ENCODE data around the gene EIF4G1. TPM values are rescaled to one million over a fixed set of nuclear protein-coding genes. Genes with fewer than 3 reads are reported as not detected.
"Not testable (repeated sequence)": the region's sequence is repeated elsewhere in the genome, so short reads cannot be mapped to it uniquely, and the experiment has no call there.

EIF4G1 gene, protein sequence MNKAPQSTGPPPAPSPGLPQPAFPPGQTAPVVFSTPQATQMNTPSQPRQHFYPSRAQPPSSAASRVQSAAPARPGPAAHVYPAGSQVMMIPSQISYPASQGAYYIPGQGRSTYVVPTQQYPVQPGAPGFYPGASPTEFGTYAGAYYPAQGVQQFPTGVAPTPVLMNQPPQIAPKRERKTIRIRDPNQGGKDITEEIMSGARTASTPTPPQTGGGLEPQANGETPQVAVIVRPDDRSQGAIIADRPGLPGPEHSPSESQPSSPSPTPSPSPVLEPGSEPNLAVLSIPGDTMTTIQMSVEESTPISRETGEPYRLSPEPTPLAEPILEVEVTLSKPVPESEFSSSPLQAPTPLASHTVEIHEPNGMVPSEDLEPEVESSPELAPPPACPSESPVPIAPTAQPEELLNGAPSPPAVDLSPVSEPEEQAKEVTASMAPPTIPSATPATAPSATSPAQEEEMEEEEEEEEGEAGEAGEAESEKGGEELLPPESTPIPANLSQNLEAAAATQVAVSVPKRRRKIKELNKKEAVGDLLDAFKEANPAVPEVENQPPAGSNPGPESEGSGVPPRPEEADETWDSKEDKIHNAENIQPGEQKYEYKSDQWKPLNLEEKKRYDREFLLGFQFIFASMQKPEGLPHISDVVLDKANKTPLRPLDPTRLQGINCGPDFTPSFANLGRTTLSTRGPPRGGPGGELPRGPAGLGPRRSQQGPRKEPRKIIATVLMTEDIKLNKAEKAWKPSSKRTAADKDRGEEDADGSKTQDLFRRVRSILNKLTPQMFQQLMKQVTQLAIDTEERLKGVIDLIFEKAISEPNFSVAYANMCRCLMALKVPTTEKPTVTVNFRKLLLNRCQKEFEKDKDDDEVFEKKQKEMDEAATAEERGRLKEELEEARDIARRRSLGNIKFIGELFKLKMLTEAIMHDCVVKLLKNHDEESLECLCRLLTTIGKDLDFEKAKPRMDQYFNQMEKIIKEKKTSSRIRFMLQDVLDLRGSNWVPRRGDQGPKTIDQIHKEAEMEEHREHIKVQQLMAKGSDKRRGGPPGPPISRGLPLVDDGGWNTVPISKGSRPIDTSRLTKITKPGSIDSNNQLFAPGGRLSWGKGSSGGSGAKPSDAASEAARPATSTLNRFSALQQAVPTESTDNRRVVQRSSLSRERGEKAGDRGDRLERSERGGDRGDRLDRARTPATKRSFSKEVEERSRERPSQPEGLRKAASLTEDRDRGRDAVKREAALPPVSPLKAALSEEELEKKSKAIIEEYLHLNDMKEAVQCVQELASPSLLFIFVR (N-terminal part only)
- polyA plus RNA-seq (ENCODE audit: insufficient read length in 3 of 3), result 100 to 1,000 TPM; 171 to 242 (median 221) TPM
- long read RNA-seq, donor 1, partial matches to known transcripts, result 30 of 37 reads
- long read RNA-seq, donor 1, other reads (novel, unspliced or antisense), result 0 of 37 reads
- long read RNA-seq, donor 2, full-length matches to known transcripts, result 7 of 41 reads
- long read RNA-seq, donor 2, partial matches to known transcripts, result 34 of 41 reads
- long read RNA-seq, donor 2, other reads (novel, unspliced or antisense), result 0 of 41 reads
- long read RNA-seq, donor 3, partial matches to known transcripts, result 66 of 73 reads
- long read RNA-seq, donor 3, other reads (novel, unspliced or antisense), result 0 of 73 reads
- long read RNA-seq, donor 4, full-length matches to known transcripts, result 1 of 30 reads
- long read RNA-seq, donor 4, partial matches to known transcripts, result 29 of 30 reads
- long read RNA-seq, donor 4, other reads (novel, unspliced or antisense), result 0 of 30 reads
- long read RNA-seq, donor 5, result 0 reads
- long read RNA-seq, donor 6, partial matches to known transcripts, result 61 of 68 reads
- long read RNA-seq, donor 6, other reads (novel, unspliced or antisense), result 0 of 68 reads
- long read RNA-seq, donor 7, transcript EIF4G1-232 (4 exons, 573 nt), result major isoform, 7 of 45 reads
- long read RNA-seq, donor 7, partial matches to known transcripts, result 35 of 45 reads
- long read RNA-seq, donor 7, other reads (novel, unspliced or antisense), result 0 of 45 reads
- long read RNA-seq, donor 8, full-length matches to known transcripts, result 7 of 55 reads
- long read RNA-seq, donor 8, partial matches to known transcripts, result 48 of 55 reads
- long read RNA-seq, donor 8, other reads (novel, unspliced or antisense), result 0 of 55 reads
- long read RNA-seq, donor 9, full-length matches to known transcripts, result 6 of 13 reads
- long read RNA-seq, donor 9, partial matches to known transcripts, result 7 of 13 reads
- long read RNA-seq, donor 9, other reads (novel, unspliced or antisense), result 0 of 13 reads
- long read RNA-seq, donor 10, transcript EIF4G1-232 (4 exons, 573 nt), result major isoform, 5 of 45 reads
- long read RNA-seq, donor 10, partial matches to known transcripts, result 35 of 45 reads
- long read RNA-seq, donor 10, other reads (novel, unspliced or antisense), result 0 of 45 reads
- long read RNA-seq, donor 11, partial matches to known transcripts, result 22 of 23 reads
- long read RNA-seq, donor 11, other reads (novel, unspliced or antisense), result 0 of 23 reads
- long read RNA-seq, donor 12, partial matches to known transcripts, result 0 of 2 reads
- long read RNA-seq, donor 12, other reads (novel, unspliced or antisense), result 0 of 2 reads
- long read RNA-seq, donor 13, result 0 reads
- long read RNA-seq, donor 14, full-length matches to known transcripts, result 5 of 13 reads
- long read RNA-seq, donor 14, partial matches to known transcripts, result 8 of 13 reads
- long read RNA-seq, donor 14, other reads (novel, unspliced or antisense), result 0 of 13 reads
- long read RNA-seq, donor 15, partial matches to known transcripts, result 13 of 16 reads
- long read RNA-seq, donor 15, other reads (novel, unspliced or antisense), result 0 of 16 reads
- long read RNA-seq, donor 16, full-length matches to known transcripts, result 21 of 310 reads
- long read RNA-seq, donor 16, partial matches to known transcripts, result 289 of 310 reads
- long read RNA-seq, donor 16, other reads (novel, unspliced or antisense), result 0 of 310 reads

DNA sequence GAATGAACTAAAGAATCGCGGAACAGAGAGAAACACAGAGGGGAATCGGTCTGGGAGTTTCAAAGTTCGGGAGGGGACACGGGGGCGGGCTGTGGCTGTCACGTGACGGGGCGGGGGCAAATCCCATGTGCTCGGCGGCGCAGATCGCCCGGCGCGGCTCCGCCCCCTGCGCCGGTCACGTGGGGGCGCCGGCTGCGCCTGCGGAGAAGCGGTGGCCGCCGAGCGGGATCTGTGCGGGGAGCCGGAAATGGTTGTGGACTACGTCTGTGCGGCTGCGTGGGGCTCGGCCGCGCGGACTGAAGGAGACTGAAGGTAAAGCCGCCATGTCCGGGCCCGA lies at the start of gene EIF4G1:
EIF4G1 (plus strand) TSS at position 244 of the 337 bp plus-strand sequence. CDS start 1,191 bp downstream, outside the sequence.
- DNase-seq (ENCODE audit: extremely low read depth in 1 of 11, low read depth in 9 of 11, low spot score in 4 of 11), result peak; percentile 79 to 94 (median 86)

DNA sequence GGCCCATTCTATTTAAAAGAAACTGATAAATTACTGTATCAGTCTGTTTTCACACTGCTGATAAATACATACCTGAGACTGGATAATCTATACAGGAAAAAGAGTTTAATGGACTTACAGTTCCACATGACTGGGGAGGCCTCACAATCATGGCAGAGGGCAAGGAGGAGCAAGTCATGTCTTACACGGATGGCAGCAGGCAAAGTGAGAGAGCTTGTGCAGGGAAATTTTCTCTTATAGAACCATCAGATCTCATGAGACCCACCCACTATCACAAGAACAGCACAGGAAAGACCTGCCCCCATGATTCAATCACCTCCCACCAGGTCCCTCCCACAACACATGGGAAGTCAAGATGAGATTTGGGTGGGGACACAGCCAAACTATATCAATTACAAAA lies 47.2 kb upstream of the EIF4G1 start:
- DNase-seq (ENCODE audit: extremely low read depth in 1 of 11, low read depth in 9 of 11, low spot score in 4 of 11), result not testable (repeated sequence)

DNA sequence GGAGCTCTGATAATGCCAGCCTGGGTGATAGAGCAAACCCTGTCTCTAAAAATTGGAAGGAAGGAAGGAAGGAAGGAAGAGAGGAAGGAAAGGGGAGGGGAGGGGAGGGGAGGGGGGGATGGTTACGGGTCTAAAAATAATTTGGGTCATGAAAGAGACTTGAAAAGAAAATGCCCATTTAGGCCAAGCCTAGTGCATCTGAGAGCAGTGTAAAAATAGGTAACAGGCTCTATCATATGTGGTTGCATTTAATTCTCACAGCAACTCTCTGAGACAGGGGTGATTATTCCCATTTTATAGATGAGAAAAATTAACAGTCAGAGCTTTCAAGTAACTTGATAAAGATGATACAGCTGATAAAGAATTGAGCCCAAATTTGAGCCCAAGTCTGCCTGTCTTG lies 42.1 kb upstream of the EIF4G1 start:
- no peak for DNase-seq (ENCODE audit: extremely low read depth in 1 of 11, low read depth in 9 of 11, low spot score in 4 of 11)

DNA sequence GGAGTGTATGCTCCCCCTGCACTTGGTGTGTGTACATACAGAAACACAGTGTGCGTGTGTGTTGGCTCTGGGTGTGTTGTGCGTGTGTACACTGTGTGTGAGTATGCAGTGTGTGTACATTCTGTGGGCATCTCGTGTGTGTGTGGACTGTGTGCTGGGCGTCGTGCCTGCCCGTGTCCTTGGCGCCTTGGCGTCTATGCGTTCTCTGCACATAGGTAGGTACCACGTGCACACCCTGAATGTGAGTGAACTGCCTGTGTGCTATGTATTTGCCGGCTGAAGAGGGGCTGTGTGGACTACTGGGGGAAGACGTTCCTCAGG lies 39.1 kb upstream of the EIF4G1 start:
- no peak for DNase-seq (ENCODE audit: extremely low read depth in 1 of 11, low read depth in 9 of 11, low spot score in 4 of 11)

DNA sequence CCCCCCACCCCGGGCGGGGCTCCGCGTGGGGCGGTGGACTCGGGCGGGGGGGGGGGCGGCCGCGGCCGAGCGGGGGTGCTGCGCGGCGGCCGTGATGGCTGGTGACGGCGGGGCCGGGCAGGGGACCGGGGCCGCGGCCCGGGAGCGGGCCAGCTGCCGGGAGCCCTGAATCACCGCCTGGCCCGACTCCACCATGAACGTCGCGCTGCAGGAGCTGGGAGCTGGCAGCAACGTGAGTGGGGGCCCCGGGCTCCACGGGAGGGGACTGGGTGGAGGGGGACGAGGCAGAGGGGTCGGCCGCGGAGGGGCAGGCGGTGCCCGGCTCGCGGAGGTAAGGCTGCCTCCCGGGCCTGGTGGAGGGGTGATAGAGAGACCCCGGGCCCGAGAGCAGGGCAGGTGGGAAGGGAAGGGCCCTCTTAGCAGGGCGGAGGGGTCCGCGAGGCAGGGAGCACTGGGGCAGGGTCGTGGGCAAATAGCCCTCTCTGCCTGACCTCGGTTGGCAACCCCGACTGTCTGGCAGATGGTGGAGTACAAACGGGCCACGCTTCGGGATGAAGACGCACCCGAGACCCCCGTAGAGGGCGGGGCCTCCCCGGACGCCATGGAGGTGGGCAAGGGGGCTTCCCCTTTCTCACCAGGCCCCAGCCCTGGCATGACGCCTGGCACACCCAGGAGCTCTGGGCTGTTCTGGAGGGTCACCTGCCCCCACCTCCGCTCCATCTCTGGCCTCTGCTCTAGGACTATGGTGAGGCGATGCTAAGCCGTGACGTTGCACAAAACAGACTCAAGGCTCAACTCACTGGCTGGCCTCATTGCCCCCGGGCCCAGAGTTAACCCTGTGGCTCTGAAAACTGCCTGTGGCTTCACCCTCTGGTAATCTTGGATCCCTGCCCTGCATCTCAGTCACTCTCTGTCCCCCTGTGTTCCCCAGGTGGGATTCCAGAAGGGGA lies 38.2 kb upstream of the EIF4G1 start, which contains the start of gene ECE2:
ECE2 (plus strand) TSS at position 62 of the 950 bp plus-strand sequence; CDS start at position 194, 132 bp downstream.
- no peak for DNase-seq (ENCODE audit: extremely low read depth in 1 of 11, low read depth in 9 of 11, low spot score in 4 of 11)

DNA sequence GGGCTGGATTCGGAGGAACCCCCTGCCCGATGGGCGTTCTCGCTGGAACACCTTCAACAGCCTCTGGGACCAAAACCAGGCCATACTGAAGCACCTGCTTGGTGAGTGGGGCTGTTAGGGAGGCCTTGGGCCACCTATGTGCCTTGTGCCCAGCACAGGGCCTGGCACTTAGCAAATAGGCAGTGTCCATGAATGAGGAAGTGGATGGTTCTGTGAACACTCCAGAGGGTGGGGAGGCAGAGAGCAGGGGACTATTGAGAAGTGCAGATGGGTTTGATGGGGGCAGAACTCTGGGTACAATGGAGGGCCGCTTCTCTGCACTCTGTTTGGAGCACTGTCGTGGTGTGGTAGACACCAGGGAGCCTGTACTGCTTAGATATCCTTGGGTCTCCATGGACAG lies 37.0 kb upstream of the EIF4G1 start:
- no peak for DNase-seq (ENCODE audit: extremely low read depth in 1 of 11, low read depth in 9 of 11, low spot score in 4 of 11)

DNA sequence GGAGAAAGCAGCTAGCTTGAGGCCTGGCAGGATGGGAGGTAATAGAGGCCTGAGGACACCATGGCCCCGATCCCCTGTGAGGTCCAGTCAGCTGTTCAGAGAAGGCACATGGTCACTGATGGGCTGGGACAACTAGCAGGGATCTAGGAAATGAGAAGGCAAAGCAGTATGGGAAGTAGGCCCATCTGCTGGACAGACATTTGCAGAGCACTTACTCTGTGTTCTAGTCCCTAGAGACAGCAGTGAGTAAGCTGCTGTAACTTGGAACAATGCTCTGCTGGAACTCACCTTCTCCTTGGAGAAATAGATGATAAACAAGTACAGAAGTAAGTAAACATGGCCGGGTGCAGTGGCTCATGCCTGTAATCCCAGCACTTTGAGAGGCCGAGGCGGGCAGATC lies 31.5 kb upstream of the EIF4G1 start:
- no peak for DNase-seq (ENCODE audit: extremely low read depth in 1 of 11, low read depth in 9 of 11, low spot score in 4 of 11)

DNA sequence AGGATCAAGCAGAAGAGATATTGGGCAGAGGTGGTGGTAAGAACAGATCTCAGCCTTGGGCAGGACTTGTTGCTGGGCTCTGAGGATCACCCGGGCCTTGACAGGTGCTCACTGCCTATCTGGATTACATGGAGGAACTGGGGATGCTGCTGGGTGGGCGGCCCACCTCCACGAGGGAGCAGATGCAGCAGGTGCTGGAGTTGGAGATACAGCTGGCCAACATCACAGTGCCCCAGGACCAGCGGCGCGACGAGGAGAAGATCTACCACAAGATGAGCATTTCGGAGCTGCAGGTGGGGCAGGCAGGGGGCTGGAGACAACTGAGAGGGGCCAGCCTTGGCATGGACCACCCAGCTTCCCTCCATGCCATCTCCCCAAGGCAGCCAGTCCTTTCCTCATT lies 30.7 kb upstream of the EIF4G1 start:
- DNase-seq (ENCODE audit: extremely low read depth in 1 of 11, low read depth in 9 of 11, low spot score in 4 of 11), result no peak

DNA sequence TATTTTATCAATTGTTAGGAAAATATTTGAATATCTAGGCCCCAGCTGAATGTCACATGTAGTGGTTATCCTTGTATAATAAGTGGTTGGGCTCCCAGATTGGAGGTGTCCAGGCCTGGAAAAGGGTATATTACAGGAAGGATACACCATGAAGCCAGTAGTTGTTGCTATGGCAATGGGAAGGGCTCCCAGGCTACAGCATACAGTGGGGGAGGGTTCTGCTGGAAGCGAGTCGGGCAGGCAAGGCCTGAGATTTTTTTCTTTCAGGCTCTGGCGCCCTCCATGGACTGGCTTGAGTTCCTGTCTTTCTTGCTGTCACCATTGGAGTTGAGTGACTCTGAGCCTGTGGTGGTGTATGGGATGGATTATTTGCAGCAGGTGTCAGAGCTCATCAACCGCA lies 29.7 kb upstream of the EIF4G1 start:
- DNase-seq (ENCODE audit: extremely low read depth in 1 of 11, low read depth in 9 of 11, low spot score in 4 of 11), result peak in 4 of 11 donors; percentile 52 to 60 (median 58)

DNA sequence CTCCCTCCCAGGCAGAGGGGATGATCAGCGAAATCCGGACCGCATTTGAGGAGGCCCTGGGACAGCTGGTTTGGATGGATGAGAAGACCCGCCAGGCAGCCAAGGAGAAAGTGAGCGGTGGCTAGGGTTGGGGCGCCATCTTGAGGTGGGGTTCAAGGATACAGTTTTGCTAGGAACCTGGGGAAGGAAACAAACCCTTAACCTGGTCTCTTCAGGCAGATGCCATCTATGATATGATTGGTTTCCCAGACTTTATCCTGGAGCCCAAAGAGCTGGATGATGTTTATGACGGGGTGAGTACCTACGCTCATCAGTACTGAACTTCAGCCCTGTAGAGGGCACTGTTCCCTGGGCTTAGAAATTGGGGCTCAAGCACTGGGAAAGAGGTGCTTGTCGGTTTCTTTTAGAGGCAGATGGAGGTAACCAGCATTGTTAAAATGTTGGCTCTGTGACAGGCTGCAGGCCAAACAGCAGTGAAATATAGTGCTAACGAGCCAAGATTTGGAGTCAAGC lies 24.9 kb upstream of the EIF4G1 start:
- DNase-seq (ENCODE audit: extremely low read depth in 1 of 11, low read depth in 9 of 11, low spot score in 4 of 11), result no peak

DNA sequence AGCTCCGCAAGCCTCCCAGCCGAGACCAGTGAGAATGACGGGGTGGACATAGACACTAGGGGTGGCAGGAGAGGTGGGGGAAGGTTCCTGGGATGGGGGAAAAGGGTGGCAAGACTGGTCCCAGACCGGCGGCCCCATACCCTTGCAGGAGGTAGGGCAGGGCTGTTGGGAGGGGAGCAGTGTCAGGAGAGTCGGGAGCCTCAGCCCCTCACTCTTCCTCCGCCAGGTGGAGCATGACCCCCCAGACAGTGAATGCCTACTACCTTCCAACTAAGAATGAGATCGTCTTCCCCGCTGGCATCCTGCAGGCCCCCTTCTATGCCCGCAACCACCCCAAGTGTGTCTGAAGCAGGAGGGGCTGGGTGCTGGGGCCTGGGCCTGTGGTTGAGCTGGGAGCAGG lies 24.1 kb upstream of the EIF4G1 start:
- no peak for DNase-seq (ENCODE audit: extremely low read depth in 1 of 11, low read depth in 9 of 11, low spot score in 4 of 11)

DNA sequence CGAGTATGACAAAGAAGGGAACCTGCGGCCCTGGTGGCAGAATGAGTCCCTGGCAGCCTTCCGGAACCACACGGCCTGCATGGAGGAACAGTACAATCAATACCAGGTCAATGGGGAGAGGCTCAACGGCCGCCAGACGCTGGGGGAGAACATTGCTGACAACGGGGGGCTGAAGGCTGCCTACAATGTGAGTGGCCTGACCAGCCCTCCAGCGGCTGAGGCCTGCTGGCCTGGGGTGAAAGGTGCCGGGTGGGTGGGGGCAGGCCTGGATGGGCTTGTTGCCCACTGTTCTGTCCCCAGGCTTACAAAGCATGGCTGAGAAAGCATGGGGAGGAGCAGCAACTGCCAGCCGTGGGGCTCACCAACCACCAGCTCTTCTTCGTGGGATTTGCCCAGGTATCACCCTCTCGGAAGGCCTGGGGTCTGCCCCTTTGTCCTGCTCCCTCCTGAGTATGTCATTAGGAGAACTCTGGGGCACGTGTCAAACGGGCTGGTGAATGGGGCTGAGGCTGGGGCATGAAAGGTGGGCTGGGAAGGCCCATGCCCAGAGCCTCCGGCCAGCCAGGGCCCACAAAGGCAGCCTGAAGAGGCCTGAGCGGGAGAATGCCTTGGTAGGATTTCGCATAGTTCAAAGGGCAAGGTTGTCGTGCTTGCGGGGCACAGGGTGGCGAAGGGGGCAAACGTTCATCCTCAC lies 23.2 kb upstream of the EIF4G1 start:
- no peak for DNase-seq (ENCODE audit: extremely low read depth in 1 of 11, low read depth in 9 of 11, low spot score in 4 of 11)

DNA sequence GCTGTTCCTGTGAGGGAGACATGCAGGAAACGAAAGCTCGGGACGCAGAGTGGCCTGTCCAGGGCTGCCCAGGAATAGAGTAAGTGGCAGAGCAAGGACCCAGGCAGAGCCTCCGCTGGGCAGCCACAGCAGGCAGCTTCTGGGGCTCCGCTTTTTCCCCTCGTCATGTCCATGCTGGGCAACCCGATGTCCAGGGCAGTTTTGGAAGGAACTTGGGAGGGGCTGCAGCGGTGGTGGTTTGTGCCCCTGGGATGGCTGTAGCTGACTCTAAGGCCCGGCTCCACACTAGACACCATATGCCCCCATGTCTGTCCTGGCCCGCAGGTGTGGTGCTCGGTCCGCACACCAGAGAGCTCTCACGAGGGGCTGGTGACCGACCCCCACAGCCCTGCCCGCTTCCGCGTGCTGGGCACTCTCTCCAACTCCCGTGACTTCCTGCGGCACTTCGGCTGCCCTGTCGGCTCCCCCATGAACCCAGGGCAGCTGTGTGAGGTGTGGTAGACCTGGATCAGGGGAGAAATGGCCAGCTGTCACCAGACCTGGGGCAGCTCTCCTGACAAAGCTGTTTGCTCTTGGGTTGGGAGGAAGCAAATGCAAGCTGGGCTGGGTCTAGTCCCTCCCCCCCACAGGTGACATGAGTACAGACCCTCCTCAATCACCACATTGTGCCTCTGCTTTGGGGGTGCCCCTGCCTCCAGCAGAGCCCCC lies 22.5 kb upstream of the EIF4G1 start:
- DNase-seq (ENCODE audit: extremely low read depth in 1 of 11, low read depth in 9 of 11, low spot score in 4 of 11), result no peak

DNA sequence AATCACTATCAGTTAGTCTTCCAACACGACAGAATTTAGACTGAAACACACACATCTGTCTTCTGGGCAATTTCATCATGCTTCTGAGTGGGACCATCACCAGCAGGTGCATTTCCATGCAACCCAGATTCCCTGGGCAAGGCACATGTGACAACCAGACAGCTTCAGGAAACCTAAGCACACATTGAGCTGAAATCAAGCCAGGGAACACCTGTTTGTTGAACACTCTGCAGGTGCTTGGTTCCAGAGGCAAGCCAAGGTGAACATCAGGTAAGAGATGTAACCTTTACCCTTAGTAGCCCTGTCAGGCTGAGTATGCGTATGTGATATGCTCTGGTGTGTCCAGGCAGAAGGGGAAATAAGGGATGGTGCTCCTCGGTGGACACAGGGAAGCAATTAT lies 18.6 kb upstream of the EIF4G1 start:
- DNase-seq (ENCODE audit: extremely low read depth in 1 of 11, low read depth in 9 of 11, low spot score in 4 of 11), result no peak
